ENCODE data around the gene TSHZ2.

Gene TSHZ2

GRCh38 chr20:53316206-53316937, 344.2 kb downstream of the TSHZ2 start:
- TF ChIP-seq CREB1 (IDR thresholded peaks at IDR 0.05; ENCODE audit: low read depth): no peak
- TF ChIP-seq TEAD4 (IDR thresholded peaks at IDR 0.05): no peak
- TF ChIP-seq ZBTB7A (IDR thresholded peaks at IDR 0.05; ENCODE audit: low read depth): no peak
- TF ChIP-seq TAF1 (IDR thresholded peaks at IDR 0.05; ENCODE audit: low read depth): no peak
- no peak for TF ChIP-seq USF1 (IDR thresholded peaks at IDR 0.05)
- no peak for TF ChIP-seq NFIC (IDR thresholded peaks at IDR 0.05)
- TF ChIP-seq YY1 (IDR thresholded peaks at IDR 0.05; ENCODE audit: low read depth): no peak

GRCh38 chr20:53319200-53319599, 347.0 kb downstream of the TSHZ2 start:
- TF ChIP-seq YY1 (IDR thresholded peaks at IDR 0.05; ENCODE audit: low read depth) (no peak), EP300 (IDR thresholded peaks at IDR 0.05; ENCODE audit: borderline replicate concordance) (no peak), NFIC (IDR thresholded peaks at IDR 0.05) (no peak), TAF1 (IDR thresholded peaks at IDR 0.05; ENCODE audit: low read depth) (no peak), USF1 (IDR thresholded peaks at IDR 0.05) (no peak), MAX (IDR thresholded peaks at IDR 0.05) (no peak), TCF12 (IDR thresholded peaks at IDR 0.05; ENCODE audit: low read depth) (no peak), TEAD4 (IDR thresholded peaks at IDR 0.05) (no peak), RAD21 (IDR thresholded peaks at IDR 0.05; ENCODE audit: low read depth) (no peak), CEBPB (IDR thresholded peaks at IDR 0.05) (no peak), FOXM1 (IDR thresholded peaks at IDR 0.05; ENCODE audit: borderline replicate concordance, low read depth) (no peak), EGR1 (IDR thresholded peaks at IDR 0.05) (no peak), CREB1 (IDR thresholded peaks at IDR 0.05; ENCODE audit: low read depth) (no peak), REST (IDR thresholded peaks at IDR 0.05; ENCODE audit: low read depth) (no peak), ZBTB7A (IDR thresholded peaks at IDR 0.05; ENCODE audit: low read depth) (no peak)

GRCh38 chr20:53319716-53320115, 347.6 kb downstream of the TSHZ2 start:
- TF ChIP-seq CREB1 (IDR thresholded peaks at IDR 0.05; ENCODE audit: low read depth): no peak
- no peak for TF ChIP-seq EP300 (IDR thresholded peaks at IDR 0.05; ENCODE audit: borderline replicate concordance)
- TF ChIP-seq EGR1 (IDR thresholded peaks at IDR 0.05): no peak
- TF ChIP-seq RAD21 (IDR thresholded peaks at IDR 0.05; ENCODE audit: low read depth): no peak
- no peak for TF ChIP-seq TEAD4 (IDR thresholded peaks at IDR 0.05)
- no peak for TF ChIP-seq NFIC (IDR thresholded peaks at IDR 0.05)
- no peak for TF ChIP-seq YY1 (IDR thresholded peaks at IDR 0.05; ENCODE audit: low read depth)
- TF ChIP-seq FOXM1 (IDR thresholded peaks at IDR 0.05; ENCODE audit: borderline replicate concordance, low read depth): no peak
- no peak for TF ChIP-seq ZBTB7A (IDR thresholded peaks at IDR 0.05; ENCODE audit: low read depth)
- TF ChIP-seq TCF12 (IDR thresholded peaks at IDR 0.05; ENCODE audit: low read depth): no peak
- no peak for TF ChIP-seq TAF1 (IDR thresholded peaks at IDR 0.05; ENCODE audit: low read depth)
- TF ChIP-seq USF1 (IDR thresholded peaks at IDR 0.05): no peak
- no peak for TF ChIP-seq REST (IDR thresholded peaks at IDR 0.05; ENCODE audit: low read depth)
- no peak for TF ChIP-seq CEBPB (IDR thresholded peaks at IDR 0.05)
- TF ChIP-seq MAX (IDR thresholded peaks at IDR 0.05): no peak

GRCh38 chr20:53320701-53321100, 348.5 kb downstream of the TSHZ2 start:
- TF ChIP-seq CEBPB (IDR thresholded peaks at IDR 0.05) (no peak), YY1 (IDR thresholded peaks at IDR 0.05; ENCODE audit: low read depth) (no peak), EP300 (IDR thresholded peaks at IDR 0.05; ENCODE audit: borderline replicate concordance) (no peak), NFIC (IDR thresholded peaks at IDR 0.05) (no peak)

GRCh38 chr20:53321596-53321995, 349.4 kb downstream of the TSHZ2 start:
- TF ChIP-seq REST (IDR thresholded peaks at IDR 0.05; ENCODE audit: low read depth): no peak
- no peak for TF ChIP-seq TEAD4 (IDR thresholded peaks at IDR 0.05)
- TF ChIP-seq TCF12 (IDR thresholded peaks at IDR 0.05; ENCODE audit: low read depth): no peak
- no peak for TF ChIP-seq EP300 (IDR thresholded peaks at IDR 0.05; ENCODE audit: borderline replicate concordance)
- no peak for TF ChIP-seq MAX (IDR thresholded peaks at IDR 0.05)

Data from Ishikawa (cell line).